ENCODE results near the gene IL31.

IL31 gene

DNA sequence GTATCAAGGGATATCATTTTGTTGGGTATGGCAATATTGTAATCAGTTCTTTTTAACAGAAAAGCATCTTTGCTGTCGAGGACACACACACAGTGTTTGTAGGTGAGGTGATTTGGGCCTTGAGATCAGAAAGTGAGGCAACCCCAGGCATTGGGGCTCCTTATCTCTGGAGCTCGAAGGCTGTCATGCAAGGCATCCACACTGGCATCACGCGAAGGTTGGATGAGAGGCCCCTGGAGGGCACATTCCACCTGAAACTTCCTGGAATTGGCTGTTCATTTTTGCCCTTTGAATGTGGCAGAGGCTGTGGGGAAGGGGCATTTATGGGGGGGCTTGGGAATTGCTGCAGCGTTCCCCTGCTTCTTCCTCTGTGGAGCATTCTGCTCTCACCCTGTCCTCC, 45.5 kb downstream of the IL31 start:
- DNase-seq (ENCODE audit: low read depth) = no peak

DNA sequence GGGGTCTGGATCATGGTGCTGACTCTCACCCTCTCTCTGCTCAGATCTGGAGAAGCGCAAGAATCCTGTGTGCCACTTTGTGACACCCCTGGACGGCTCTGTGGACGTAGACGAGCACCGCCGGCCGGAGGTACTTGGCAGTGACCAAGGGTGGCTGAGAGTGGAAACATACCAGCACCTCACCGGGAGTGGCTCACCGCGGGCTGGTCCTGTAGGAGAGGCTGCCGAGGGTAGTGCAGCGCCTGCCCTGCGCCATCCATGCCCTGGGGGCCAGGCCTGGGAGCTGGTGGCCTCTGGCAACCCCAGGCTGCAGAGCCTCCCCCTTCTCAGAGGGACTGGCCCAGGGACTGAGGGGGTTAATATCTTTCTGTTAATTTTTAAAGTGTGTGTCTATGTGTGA, 46.2 kb downstream of the IL31 start:
- no peak for DNase-seq (ENCODE audit: low read depth)

DNA sequence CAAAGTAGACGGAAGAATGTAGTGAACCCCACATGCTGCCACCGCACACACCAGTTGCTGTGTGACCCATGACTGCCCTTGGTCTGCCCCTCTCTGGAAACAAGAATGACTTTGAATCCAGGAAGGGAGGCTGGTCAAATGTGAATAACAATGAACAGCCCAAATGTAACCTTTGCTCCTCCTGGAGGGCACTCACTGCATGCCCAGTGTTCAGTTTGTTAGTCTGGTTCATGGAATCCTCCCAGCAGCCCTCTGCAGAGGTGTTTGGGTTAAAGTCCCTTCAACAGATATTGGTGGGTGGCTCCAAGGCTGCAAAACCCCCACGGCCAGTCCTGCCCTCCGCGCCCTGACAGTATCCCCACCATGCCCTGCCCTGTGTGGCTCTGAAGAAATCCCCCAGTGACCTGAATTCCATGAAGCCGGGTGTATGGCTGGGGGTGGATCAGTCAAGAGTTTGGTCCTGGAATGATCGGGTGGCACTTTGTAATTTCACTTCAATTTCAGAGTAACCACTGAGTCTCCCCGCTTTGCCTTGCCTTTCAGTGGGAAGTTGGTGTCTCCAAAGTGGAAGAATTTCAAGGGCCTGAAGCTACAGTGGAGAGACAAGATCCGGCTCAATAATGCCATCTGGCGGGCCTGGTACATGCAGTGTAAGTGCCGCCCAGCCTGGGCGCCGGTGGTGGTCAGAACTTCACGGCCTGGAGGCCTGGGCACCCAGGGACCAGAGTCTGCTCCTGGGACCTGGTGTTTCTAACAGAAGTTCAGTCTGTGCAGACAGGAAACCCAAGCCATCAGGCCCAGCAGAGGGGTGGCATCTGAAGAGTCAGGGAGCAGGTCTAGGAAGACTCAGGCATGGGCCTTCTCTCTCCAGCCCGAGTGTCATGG, 47.1 kb downstream of the IL31 start:
- DNase-seq (ENCODE audit: low read depth) = no peak

DNA sequence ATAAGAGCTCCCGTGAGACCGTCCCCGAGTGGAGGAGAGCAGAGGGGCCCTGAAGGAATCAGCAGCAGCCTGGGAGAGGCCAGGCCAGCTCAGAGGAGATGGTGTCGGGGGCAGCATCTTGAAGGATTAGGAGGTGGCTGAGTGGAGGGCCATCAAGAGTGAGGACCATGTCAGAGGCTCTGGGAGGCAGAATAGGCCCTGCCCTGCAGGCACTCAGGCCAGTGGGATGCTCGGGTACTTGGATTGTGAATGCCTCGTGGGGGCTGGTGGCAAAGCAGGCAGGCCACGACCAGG, 47.7 kb downstream of the IL31 start:
- no peak for DNase-seq (ENCODE audit: low read depth)

DNA sequence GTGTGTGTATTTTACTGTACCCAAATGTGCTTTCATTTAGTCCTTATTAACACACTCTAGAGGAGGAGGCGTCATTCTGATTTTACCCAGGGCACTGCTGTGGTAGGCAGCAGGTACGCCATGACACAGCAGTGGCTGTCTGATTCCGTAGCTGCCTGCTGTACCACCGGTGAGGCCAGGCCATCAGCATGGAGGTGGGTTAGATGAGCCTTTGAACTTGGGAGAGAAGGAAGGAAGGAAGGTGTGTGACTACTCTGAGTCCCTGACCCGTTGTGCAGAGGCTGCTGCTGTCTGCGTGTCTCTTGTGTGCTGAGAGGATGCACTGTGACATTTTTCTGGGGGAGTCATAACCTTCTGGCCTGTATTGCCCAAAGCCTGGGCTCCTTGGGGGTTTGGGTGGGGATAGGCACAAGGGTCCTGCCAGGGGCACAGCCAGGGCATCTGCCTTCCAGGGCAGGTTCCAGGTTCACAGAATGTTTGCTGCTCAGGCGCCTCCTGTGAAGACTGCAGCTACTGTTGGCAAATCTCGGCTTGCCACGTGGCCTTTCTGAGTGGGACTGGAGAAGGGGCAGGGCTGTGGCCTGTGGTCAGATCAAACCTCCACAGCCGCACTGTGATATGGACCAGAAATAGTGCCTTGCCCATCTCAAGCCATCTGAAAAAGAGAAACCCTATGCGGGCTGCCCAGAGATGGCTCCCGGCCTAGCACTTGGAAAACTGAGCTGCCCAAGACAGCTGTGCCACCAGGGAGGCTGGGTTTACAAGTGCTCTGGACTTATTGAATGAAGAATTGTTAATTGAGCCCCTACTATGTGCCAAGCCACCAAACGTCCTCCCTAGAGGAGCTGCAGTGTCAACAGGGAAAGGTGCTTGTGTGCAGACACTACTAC, 48.3 kb downstream of the IL31 start:
- DNase-seq (ENCODE audit: low read depth) = no peak

DNA sequence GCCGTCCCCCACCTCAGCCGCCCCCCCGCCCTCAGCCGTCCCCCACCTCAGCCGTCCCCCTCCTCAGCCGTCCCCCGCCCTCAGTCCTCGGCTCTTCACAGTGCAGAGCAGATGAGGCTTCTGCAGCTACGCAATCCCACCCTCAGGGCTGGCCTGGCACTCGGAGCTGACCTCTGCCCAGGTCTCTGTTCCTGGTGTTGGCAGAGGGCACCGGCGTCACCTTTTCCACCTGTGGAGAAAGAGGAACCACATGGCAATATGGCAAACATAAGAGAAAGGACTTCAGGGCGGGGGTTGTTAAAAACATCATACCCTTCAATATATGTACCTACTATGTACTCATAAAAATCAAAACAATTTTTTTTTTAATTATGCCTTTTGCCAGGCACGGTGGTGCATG, 49.7 kb downstream of the IL31 start:
- DNase-seq (ENCODE audit: low read depth) = no peak

DNA sequence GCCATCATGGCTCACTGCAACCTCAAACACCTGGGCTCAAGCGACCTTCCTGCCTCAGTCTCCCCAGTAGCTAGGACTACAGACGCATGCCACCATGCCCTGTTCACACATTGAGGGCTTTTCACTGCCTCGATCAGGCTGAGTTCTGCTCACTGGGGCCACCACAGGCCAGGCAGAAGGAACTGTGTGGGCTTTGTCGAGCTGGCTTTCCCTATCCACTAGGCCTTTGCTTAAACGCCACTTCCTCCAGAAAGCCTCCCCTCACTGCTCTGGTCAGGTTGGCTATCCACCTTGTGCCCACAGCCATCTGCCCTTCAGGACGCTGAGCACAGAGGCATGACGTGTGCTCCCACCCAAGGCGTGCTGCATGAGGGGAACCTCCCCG, 50.3 kb downstream of the IL31 start:
- DNase-seq (ENCODE audit: low read depth) = no peak

DNA sequence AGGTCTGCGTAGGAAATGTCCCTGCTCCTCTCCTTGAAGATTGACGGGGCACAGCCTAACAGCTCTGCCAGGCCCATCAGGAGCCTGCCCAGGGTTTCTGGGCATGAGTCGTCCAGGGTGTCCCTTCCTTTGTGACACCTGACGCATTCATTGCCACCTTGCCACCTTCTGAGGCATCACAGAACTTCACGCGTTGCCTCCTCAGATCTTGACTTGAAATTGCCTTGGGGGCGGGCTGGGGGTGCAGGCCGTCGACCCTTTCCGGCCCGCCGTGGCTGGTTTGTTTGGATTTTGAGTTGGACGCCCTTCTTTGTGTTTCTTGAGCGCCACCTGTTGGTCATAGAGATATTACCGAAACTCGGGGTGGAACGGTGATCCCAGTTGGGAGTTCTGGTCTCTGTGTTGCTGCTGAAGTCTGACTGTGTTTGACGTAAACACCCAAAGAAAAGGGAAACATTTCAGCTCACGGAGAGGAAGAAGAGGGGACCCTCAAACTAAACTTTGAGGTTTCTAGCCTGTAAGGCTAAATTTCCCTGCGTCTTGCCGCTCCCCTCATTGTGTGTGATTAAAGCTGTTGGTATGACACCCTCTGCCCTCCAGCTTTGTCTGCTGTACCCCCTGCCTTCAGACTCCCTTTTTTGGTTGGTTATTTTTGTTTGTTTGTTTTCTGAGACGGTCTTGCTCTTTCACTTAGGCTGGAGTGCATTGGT, 50.8 kb downstream of the IL31 start:
- peak; percentile 59 for DNase-seq (ENCODE audit: low read depth)

All from T follicular helper cell (primary cell).